ENCODE results near the gene TLL2.

TLL2 gene

DNA sequence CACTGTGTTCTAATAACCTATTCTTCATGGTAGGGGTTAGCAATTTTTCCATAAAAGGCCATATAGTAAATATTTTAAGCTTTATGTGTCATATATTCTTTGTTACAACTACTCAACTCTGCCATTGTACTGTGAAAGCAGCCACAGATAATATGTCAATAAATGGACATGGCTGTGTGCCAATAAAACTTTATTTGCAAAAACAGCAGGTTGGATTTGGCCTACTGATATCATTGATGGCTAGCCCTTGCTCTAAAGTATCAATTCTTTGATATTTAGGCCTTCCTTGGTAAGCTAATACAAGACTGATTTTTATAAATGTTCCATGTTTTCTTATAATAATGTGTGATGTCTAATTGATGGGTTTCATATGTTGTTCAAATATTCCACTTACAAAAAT is 77.7 kb downstream of the TLL2 start:
- in situ Hi-C loops (cut with MboI; ENCODE audit: low sequenced_read_pairs): no loop called here

DNA sequence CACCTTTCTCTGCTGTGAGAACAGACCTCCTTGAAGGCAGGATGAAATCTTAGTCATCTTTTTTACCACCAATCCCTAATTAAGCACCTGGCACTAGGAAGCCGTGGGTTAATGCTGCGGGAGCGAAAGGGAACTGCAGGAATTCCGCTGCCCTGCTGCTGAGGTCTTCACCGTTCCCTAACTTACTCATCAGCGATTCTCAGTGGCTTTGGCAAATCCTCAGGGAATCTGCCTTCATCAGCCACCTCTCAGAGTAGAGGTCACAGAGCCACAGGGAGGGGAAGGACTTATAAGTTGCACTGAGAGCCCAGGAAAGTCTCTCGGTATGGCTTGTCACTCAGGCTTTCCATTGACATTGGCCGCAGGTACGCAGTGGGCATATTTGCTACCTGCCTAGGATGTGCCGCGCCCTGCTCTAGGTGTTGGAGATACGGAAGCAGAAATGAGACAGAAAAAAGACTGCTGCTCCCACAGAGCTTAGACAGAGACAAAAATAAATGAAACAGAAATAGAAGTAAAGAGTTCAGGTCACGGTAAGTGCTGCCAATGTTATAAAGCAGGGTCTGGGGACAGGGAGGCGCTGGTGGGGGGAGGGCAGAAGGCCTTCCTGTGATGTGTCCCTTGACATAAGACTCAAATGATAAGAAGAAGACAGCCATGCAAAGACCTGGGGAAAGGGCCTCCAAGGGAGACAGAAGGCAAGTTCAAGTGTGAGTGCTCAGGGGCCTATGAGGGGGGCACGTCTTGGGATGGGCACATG is 82.3 kb downstream of the TLL2 start:
- in situ Hi-C loops (cut with MboI; ENCODE audit: low sequenced_read_pairs): no loop called here

DNA sequence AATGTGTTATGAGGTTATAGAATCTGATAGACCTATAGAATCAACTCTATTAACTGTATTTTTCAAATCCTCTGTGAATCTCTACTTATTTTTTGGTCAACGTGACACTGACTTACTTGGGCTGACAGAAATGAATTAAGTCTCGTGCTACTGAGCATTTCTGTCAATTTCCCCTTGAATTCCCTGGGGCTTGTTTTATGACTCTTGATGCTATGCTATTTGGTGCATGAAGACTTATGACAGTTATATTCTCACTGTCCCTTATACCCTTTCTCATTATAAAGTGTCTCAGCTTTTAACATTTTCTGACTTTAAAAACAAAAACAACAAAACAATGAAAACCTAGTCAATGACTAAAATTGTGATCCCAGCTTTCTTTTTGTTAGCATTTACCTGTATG is 86.4 kb downstream of the TLL2 start:
- in situ Hi-C loops (cut with MboI; ENCODE audit: low sequenced_read_pairs): no loop called here

DNA sequence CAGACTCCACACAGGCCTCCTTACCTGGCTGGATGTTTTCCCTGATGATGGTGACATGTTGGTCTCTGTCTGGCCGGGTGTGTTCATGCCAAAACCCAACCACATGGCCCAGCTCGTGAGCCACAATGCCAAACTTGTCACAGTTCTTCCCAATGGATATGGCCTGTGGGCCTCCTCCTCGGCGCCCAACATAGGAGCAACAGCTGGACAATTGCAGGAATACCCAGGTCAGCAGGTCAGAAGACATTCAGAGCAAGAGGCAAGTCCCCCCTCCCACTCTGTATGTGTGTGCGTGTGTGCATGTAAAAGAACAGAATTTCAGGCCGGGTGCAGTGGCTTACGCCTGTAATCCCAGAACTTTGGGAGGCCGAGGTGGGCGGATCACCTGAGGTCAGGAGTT is 91.2 kb downstream of the TLL2 start:
- in situ Hi-C loops (cut with MboI; ENCODE audit: low sequenced_read_pairs): no loop called here

DNA sequence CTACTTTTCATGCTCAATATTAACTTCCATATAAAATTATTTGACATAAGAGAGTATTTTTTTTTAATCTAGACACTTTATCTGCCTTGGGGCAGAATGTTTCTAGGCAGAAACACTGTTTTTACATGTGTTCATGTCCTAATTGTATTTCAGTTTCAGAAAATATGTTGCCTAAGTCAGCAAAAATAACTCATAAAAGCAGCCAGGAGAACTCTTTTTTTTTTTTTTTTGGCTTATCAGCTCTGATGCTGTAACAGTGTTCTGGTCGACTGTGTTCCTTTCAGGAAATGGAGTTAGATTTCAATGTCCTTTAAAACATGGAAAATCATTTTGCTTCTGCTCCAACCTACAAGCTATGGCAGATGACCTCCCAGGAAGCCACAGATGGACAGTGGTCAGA is 91.7 kb downstream of the TLL2 start:
- in situ Hi-C loops (cut with MboI; ENCODE audit: low sequenced_read_pairs): no loop called here

DNA sequence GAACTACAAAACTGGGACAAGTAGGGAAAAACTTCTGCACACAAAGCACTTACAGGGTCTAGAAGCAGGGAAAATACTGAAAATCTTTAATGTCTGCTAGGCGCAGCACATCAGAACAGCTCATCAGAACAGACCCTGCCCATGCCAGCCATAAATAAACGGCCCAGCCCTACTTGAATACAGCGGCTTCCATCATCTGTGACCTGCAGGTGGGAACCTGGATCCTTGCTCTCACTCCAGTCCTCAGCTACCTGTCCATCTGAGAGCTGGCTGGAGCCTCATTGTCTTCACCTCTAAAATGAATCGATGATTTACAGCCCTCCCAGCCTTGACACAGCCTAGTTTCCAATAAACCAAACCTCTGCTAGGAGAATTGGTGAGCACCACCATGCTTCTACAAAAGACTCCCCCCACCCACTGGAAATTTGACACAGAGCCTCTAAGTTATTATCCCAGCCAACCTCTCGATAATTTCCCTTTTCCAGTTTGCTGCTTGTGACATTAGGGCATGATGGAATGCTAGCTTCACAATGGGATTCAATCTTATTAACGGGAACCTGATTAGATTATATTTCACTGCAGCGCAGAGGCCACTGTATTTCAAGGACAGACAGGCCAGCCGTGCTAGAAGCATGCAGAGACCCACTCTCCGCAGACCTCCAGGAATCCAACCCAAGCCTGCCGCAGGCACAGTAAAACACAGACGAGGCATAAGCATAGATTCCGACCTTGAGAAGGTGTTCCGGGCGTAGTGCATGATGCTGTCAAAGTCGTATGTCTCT is 93.3 kb downstream of the TLL2 start:
- in situ Hi-C loops (cut with MboI; ENCODE audit: low sequenced_read_pairs): no loop called here

DNA sequence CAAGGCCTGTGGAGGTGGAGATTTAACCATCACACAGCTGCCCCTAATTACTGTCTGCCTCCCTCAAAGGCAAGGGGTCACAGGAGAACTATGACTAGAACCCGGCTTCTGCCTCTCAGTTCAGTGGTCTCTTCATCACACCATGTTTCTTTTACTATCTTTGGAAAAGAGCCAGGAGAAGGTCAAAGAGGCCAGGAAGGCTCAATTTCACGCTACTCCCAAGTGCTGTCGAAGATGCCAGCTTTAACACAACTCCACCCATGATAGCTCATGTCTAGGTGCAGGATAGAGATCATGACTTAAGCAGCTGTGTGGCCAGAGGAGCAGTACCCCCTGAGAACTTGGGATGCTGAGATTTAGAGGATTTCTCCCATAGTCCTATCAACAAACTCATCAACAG is 94.4 kb downstream of the TLL2 start:
- in situ Hi-C loops (cut with MboI; ENCODE audit: low sequenced_read_pairs): no loop called here

DNA sequence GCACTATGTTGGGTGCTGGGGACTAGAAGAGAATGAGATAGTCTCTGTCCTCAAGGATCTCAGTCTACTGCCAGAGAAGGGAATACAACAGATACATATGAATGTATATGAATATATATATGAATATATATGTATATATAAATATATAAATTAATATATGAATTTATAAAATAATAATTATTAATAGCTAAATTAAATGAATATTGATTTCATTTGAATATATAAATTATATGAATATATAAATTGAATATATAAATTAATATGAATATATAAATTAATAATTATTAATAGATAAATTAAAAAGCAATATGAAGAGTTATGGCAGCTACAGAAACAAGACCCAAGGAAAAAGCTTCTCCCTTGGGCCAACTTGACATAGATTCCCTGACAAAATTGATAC is 95.1 kb downstream of the TLL2 start:
- in situ Hi-C loops (cut with MboI; ENCODE audit: low sequenced_read_pairs): no loop called here

DNA sequence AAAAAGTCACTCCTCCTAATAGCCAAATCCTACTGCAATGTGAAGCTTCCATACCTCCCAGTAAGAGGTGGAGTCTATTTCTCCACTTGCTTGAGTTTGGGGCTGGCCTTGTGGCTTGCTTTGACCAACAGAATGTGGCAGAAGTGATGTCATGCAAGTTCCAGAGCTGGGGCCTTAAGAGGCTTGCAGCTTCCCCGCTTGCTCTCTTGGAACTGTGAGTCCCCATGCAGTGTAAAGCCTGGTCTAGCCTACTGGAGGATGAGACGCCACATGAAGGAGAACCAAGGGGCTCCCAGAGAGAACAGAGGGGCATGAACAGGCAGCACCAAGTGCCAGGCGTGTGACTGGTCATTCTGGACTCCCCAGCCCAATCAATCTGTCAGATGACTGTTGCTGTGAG is 96.3 kb downstream of the TLL2 start:
- in situ Hi-C loops (cut with MboI; ENCODE audit: low sequenced_read_pairs): no loop called here

DNA sequence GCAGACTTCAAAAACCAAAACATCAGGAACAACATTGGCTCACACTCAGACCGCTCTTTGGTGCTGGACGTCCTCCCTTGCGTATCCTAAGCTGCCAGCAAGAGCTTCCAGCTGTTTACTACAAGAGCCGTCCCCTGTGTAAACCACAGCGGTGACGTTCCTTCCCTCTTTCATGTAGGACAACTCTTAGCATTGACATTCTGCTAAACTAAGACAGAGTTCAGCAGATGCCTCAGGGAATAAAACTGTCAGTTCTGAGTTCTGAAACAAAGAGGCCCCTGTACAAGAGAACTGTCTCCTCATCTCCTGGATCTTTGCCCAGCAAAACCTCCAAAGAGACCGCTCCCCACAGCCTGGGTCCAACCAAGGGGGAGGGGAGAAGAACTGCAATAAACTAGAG is 97.1 kb downstream of the TLL2 start:
- in situ Hi-C loops (cut with MboI; ENCODE audit: low sequenced_read_pairs): no loop called here

DNA sequence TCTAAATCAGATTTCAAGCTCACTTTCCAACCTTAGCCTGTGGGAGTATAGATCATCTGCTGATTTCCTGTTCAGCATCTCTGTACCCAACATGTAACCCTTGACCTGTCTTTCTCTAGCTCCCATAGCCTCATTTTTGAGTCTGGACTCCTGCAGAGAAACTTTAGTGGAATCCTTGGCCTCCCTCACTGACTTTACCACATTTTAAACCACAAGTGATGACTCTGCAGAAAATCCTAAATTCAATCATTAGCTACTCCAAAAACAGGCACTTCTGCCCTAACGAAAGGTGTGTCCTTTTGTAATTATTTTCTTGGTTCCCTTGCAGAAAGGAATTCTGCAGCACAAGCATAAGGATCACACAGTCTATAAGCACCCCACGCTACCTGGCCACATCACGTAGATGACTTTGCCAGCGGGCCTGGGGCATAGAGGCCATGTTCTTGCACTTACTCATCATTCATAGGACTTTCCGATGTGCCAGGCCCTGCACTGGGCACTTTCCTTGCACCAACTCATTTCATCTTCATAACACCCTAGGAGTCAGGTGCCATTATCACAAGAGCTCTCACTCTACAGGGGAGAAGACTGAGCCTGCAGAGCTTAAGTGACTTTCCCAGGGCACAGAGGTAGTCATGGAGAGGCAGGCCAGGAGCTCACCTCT is 97.7 kb downstream of the TLL2 start:
- in situ Hi-C loops (cut with MboI; ENCODE audit: low sequenced_read_pairs): no loop called here

DNA sequence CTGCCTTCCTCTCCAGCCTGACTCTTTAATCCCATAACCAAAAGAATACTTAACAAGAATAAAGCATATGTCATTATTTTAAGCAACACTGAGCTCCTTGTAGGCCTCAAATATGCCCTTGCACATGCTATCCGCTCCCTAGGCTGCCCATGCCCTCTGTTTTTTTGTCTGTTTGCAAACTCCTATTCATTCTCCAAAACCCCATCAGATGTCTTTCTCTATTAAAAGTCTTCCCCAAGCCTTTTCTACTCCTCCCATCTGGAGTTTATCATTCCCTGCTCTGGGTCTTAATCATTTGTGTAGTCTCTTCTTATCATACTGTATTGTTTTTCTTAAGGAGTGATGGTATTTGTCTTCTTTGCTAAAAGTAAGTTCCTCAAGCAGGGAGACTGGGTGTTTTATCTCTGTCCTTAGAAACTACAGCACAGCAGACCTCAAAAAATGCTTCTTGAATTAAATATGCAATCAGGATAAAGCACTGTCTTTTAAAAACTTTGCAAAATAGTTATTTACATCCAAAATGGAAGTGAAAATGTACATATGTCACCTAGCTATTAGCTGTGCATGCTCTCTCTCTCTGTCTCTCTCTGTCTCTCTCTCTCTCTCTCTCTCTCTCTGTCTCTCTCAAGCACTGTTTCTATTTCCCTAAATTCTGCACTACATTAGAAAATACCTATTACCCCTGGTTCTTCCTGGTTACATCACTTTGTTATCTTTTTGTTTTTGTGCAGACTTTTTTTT is 98.4 kb downstream of the TLL2 start:
- in situ Hi-C loops (cut with MboI; ENCODE audit: low sequenced_read_pairs): no loop called here

DNA sequence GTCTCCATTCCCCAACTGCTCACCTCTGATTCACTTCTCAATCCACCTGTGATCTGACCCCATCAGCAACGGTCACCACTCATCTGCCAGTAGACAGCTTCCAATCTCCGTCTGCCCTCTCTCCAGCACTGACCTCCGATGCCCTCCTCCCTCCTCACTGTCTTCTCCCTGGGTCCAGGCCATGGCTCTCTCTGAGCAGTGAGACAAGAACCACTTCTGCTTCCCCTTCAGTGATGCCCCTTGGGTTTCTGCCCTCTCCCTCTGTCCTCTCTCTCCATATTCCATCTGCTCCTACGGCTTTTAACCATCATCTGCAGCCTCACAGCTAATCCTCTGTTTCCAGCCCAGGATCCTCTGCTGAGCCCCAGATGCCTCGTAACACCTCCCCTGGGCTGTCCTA is 99.4 kb downstream of the TLL2 start:
- in situ Hi-C loops (cut with MboI; ENCODE audit: low sequenced_read_pairs): no loop called here

DNA sequence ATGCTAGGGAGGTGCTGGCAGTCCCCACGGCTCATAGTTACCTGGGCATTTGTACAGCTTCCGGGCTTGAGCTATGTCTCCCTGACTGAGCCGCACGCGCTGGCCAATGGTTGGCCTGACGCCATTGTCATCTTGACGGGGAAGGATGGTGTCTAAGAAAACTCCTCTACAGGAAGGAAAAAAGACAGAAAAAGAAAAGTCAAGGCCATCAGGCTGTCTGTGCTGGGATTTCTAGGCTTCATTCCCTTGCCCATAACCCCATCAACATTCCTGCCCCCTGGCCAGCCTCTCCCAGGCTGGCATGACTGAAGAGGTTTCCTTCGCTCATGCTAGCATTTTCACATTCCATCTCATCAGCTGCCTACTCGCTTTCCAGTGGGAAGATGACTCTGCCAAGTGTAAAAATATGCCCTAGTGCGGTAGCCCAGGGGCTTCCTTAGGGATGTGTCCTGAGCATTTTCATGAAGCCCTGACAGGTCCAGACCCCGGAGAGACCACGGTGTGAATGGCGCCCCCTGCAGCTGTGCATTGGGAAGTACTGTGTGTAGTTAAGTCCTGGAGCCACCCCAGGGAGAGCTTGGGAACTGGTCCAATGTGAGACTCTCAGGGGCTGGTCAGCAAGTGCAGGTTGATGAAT is 100.5 kb downstream of the TLL2 start:
- in situ Hi-C loops (cut with MboI; ENCODE audit: low sequenced_read_pairs): no loop called here

DNA sequence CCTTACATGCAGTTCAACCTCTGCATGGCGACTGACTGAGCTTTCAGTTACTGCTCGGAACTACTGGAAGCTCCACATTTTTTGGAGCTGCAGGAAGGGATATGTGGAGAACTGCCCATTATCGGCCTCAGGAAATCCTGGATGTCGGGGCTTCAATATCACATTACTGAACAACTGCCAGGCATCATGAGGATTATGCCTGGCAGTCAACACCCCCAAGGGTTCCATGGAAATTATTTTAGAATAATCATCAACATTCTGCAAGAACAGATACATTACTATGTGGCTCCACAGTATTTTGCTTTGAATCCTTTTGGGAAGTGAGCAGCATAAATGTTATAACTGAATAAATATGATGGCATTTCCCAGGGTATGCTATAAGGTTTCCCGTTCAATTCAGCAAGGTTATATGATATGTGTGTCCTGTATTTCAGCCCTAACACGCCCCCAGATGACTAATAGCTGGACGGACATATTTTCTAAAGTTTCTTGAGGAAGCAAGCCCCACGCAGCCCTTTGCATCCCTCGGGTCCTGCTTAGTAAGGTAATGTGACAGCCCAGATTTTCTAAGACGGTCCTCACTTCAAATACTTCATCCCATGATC is 101.9 kb downstream of the TLL2 start:
- in situ Hi-C loops (cut with MboI; ENCODE audit: low sequenced_read_pairs): no loop called here

DNA sequence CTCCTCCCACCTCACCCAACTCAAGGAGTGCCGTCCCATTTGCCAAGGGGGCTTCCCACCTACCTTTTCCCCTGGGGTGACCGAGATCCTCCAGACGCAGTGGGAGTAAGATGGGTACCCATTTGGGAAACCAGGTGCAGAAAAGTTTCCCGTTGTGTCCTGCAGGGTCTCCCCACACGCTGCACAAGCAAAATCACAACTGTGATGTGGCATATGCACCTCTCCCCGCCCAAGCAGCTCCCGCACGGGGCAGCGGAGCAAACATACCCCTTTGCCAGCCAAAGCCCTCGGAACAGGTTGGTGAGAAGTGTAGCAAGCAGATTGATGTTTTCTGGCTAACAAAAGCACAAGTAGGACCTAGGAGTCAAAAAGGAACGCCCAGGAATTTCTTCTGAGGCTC is 103.4 kb downstream of the TLL2 start:
- in situ Hi-C loops (cut with MboI; ENCODE audit: low sequenced_read_pairs): no loop called here

DNA sequence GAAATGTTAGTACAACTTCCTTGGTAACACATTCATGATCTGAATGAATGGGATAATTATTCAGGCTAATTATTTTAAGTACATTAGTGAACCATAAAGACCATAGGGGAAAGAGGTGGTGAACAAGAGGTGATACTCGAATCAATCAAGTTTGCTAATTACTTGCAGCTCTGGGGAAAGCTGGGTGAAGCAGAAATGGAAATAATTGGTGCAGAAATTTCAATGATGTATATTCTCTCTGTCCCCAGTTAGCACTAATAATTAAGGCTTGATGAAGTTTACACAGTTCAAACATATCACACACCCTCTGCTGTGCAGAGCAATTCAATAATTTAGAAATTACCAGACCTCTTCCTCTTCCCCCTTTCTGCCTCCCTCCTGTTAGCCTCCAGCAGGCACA is 105.5 kb downstream of the TLL2 start:
- in situ Hi-C loops (cut with MboI; ENCODE audit: low sequenced_read_pairs): loop anchor here (10.0 kb wide), 1 partner anchor 1287 kb away; no protein-coding TSS in a partner anchor

DNA sequence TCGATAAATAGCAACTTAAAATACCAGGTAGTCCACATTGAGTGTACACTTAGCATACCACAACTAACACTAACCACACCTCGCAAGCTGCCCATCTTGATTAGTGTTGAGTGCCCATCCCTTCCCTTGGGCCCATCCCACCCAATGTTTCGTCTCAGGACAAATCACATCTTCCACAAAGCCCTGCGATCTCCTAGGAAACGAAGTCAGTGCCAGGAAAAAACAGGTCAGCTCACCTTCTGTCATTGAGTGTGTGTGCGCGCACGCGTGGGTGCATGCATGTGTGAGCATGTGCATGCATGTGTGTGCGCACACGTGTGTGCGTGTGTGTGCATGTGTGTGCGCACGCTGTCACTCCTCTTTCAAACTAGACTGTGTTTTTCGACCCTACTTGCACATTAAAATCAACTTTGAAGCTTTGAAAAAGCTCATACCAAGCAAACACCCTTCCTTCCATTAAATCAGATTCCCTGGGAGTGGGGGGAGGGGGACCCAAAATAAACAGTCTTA is 106.1 kb downstream of the TLL2 start:
- in situ Hi-C loops (cut with MboI; ENCODE audit: low sequenced_read_pairs): loop anchor here (10.0 kb wide), 1 partner anchor 1287 kb away; no protein-coding TSS in a partner anchor

DNA sequence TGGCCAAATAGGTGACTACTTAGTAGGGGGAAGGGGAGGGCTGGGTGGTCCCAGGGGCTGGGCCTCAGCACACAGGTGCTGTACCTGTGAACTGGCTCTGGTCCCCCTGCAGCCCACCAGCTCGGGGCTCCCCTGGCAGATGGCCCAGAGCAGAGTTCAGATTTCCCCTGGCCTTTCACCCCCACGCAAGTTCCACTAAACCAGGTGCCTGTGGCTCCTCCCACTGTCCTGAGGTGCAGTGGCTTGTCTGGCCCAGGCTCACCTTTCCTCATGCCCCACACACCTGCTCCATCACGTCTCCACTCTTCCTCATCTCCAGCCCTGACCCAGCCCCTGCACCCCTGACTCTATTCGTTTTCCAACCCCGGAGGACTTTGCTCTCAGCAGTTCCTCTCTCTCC is 107.6 kb downstream of the TLL2 start:
- in situ Hi-C loops (cut with MboI; ENCODE audit: low sequenced_read_pairs): loop anchor here (10.0 kb wide), 1 partner anchor 1289 kb away; no protein-coding TSS in a partner anchor

All from HL-60/S4 treated with phorbol 12-myristate 13-acetate at 8.2 ng/mL for 4 days and 3 days (cell line).